H9 (cell line): Measurements from ENCODE around the gene TMBIM1. TPM values are rescaled to one million over a fixed set of nuclear protein-coding genes. Genes with fewer than 3 reads are reported as not detected.
A peak's percentile ranks its signal among the peaks of the same experiment; 100 is the strongest.

ENCODE experiments used
- DNase-seq: peaks from one replicate; pipeline ENCODE4 v3.0.0-alpha.2; 2017
- H2AFZ ChIP-seq: one replicate; pipeline ENCODE4 v1.6.1; 2013; ENCODE audit warnings: mild to moderate bottlenecking, low read length, control low read depth, moderate library complexity
- H2AK5ac ChIP-seq: 2 replicates; pipeline ENCODE4 v1.6.1; 2013; ENCODE audit warnings: low read length, control low read depth, mixed read lengths; ENCODE audit not compliant: insufficient read length
- H2BK120ac ChIP-seq: one replicate; pipeline ENCODE4 v1.6.1; 2013; ENCODE audit warnings: low read depth, mild to moderate bottlenecking, low read length, control low read depth, inconsistent platforms; ENCODE audit not compliant: poor library complexity, severe bottlenecking
- H2BK12ac ChIP-seq: 2 replicates; pipeline ENCODE4 v1.6.1; 2013; ENCODE audit warnings: low read length, control low read depth, mixed read lengths, low read depth; ENCODE audit not compliant: insufficient read length
- H2BK15ac ChIP-seq: 2 replicates; pipeline ENCODE4 v1.6.1; 2013; ENCODE audit warnings: low read depth, low read length, control low read depth
- H2BK20ac ChIP-seq: one replicate; pipeline ENCODE4 v1.6.1; 2013; ENCODE audit warnings: low read depth, mild to moderate bottlenecking, low read length, control low read depth, inconsistent platforms; ENCODE audit not compliant: poor library complexity, severe bottlenecking
- H2BK5ac ChIP-seq: 2 replicates; pipeline ENCODE4 v1.6.1; 2013; ENCODE audit warnings: low read length, control low read depth, mixed read lengths; ENCODE audit not compliant: insufficient read length
- H3K14ac ChIP-seq: 2 replicates; pipeline ENCODE4 v1.6.1; 2013; ENCODE audit warnings: low read length, control low read depth; ENCODE audit not compliant: insufficient read depth
- H3K18ac ChIP-seq: 2 replicates; pipeline ENCODE4 v1.6.1; 2013; ENCODE audit warnings: low read depth, mild to moderate bottlenecking, mixed read lengths, low read length, control low read depth; ENCODE audit not compliant: insufficient read length
- H3K23ac ChIP-seq: 2 replicates; pipeline ENCODE4 v1.6.1; 2013; ENCODE audit warnings: low read length, control low read depth, mixed read lengths, low read depth; ENCODE audit not compliant: insufficient read length
- H3K23me2 ChIP-seq: 2 replicates; pipeline ENCODE4 v1.6.1; 2013; ENCODE audit warnings: low read depth, mild to moderate bottlenecking, mixed read lengths, low read length, control low read depth; ENCODE audit not compliant: insufficient read length, poor library complexity, severe bottlenecking
- H3K27ac ChIP-seq: 2 replicates; pipeline ENCODE4 v1.5.1; 2013; ENCODE audit warnings: low read length, control low read depth, mixed read lengths, low read depth; ENCODE audit not compliant: insufficient read length
- H3K27me3 ChIP-seq: 2 replicates; pipeline ENCODE4 v1.6.1; 2013; ENCODE audit warnings: low read length, control low read depth, inconsistent platforms; ENCODE audit not compliant: insufficient read depth
- H3K4ac ChIP-seq: 2 replicates; pipeline ENCODE4 v1.6.1; 2013; ENCODE audit warnings: low read depth, mild to moderate bottlenecking, control low read depth, inconsistent platforms, low read length, moderate library complexity
- H3K4me1 ChIP-seq: 2 replicates; pipeline ENCODE4 v1.6.1; 2013; ENCODE audit warnings: low read length, control low read depth, inconsistent platforms; ENCODE audit not compliant: insufficient read depth
- H3K4me2 ChIP-seq: 2 replicates; pipeline ENCODE4 v1.6.1; 2013; ENCODE audit warnings: low read length, control low read depth, mixed read lengths; ENCODE audit not compliant: insufficient read length, insufficient read depth
- H3K56ac ChIP-seq: 2 replicates; pipeline ENCODE4 v1.6.1; 2013; ENCODE audit warnings: low read depth, mild to moderate bottlenecking, mixed read lengths, low read length, control low read depth; ENCODE audit not compliant: insufficient read length
- H3K79me1 ChIP-seq: 2 replicates; pipeline ENCODE4 v1.6.1; 2013; ENCODE audit warnings: low read depth, mild to moderate bottlenecking, moderate library complexity, low read length, control low read depth, inconsistent platforms; ENCODE audit not compliant: insufficient read depth, poor library complexity, severe bottlenecking
- H3K79me2 ChIP-seq: 2 replicates; pipeline ENCODE4 v1.6.1; 2013; ENCODE audit warnings: low read length, control low read depth, inconsistent platforms; ENCODE audit not compliant: insufficient read depth
- H3K9ac ChIP-seq: 2 replicates; pipeline ENCODE4 v1.6.1; 2013; ENCODE audit warnings: low read length, control low read depth, mixed read lengths; ENCODE audit not compliant: insufficient read length; ENCODE audit errors: extremely low read depth
- H3K9me3 ChIP-seq: one replicate; pipeline ENCODE4 v1.6.1; 2013; ENCODE audit warnings: low read depth, low read length, inconsistent platforms; ENCODE audit not compliant: control insufficient read depth
- H3T11ph ChIP-seq: one replicate; pipeline ENCODE4 v1.6.1; 2013; ENCODE audit warnings: mild to moderate bottlenecking, low read length, control low read depth, inconsistent platforms
- H4K20me1 ChIP-seq: one replicate; pipeline ENCODE4 v1.6.1; 2013; ENCODE audit not compliant: control insufficient read depth, insufficient read length, insufficient read depth
- H4K5ac ChIP-seq: 2 replicates; pipeline ENCODE4 v1.6.1; 2013; ENCODE audit warnings: low read depth, mild to moderate bottlenecking, mixed read lengths, low read length, control low read depth; ENCODE audit not compliant: insufficient read length
- H4K8ac ChIP-seq: replicated peaks from 2 replicates; pipeline ENCODE4 v1.6.1; 2013; ENCODE audit warnings: low read length, control low read depth, mixed read lengths, low read depth; ENCODE audit not compliant: insufficient read length
- H4K91ac ChIP-seq: 2 replicates; pipeline ENCODE4 v1.6.1; 2013; ENCODE audit warnings: low read depth, mild to moderate bottlenecking, moderate library complexity, mixed read lengths, low read length, control low read depth; ENCODE audit not compliant: insufficient read length
- H3K27ac Mint-ChIP-seq, 3 experiments: 2 replicates in 2 of 3; 3 replicates in 1 of 3; pipeline ENCODE4 v1.8.0; 2020 to 2021; ENCODE audit warnings: mixed read lengths in 3 of 3, mild to moderate bottlenecking in 1 of 3, moderate library complexity in 1 of 3
- H3K27me3 Mint-ChIP-seq: 2 replicates; pipeline ENCODE4 v1.8.0; 2021; ENCODE audit warnings: low read depth, mild to moderate bottlenecking, moderate library complexity, mixed read lengths
- H3K36me3 Mint-ChIP-seq, 3 experiments: 2 replicates in 2 of 3; 3 replicates in 1 of 3; pipeline ENCODE4 v1.8.0; 2020 to 2021; ENCODE audit warnings: low read depth in 3 of 3, mixed read lengths in 3 of 3; ENCODE audit not compliant: insufficient read depth in 1 of 3
- H3K4me1 Mint-ChIP-seq, 2 experiments: 2 replicates each; pipeline ENCODE4 v1.8.0; 2020; ENCODE audit warnings: mixed read lengths in 2 of 2
- H3K4me3 Mint-ChIP-seq, 2 experiments: 2 replicates in 1 of 2; 3 replicates in 1 of 2; pipeline ENCODE4 v1.8.0; 2020 to 2021; ENCODE audit warnings: mild to moderate bottlenecking in 2 of 2, mixed read lengths in 2 of 2, moderate library complexity in 1 of 2
- H3K9me3 Mint-ChIP-seq, 2 experiments: 2 replicates in 1 of 2; 3 replicates in 1 of 2; pipeline ENCODE4 v1.8.0; 2020; ENCODE audit warnings: mild to moderate bottlenecking in 2 of 2, mixed read lengths in 2 of 2, moderate library complexity in 1 of 2
- WGBS: extraction: QIAGEN DNeasy Blood & Tissue Kit; methylation state at CpG from one replicate; pipeline ENCODE4 v1.1.7; 2013; ENCODE audit warnings: missing lambda C conversion rate, low lambda C conversion rate, mixed read lengths; ENCODE audit not compliant: insufficient read length; ENCODE audit errors: extremely low coverage; 5-methylcytosine and 5-hydroxymethylcytosine counted together
- total RNA-seq: library from RNA; stranded (reverse); gene quantifications from 2 replicates; pipeline ENCODE4 v1.2.1, GENCODE V29; 2021
- TF ChIP-seq, protein P1 (sequence below): fragments of 200-600 bp; sonication (generic); conservative IDR thresholded peaks from 3 replicates; pipeline ENCODE4 v1.8.0; 2021; ENCODE audit warnings: antibody characterized with exemption, mild to moderate bottlenecking

The TMBIM1 gene
- total RNA-seq, 1 experiment from 2014 or later, result 17.4 TPM

DNA sequence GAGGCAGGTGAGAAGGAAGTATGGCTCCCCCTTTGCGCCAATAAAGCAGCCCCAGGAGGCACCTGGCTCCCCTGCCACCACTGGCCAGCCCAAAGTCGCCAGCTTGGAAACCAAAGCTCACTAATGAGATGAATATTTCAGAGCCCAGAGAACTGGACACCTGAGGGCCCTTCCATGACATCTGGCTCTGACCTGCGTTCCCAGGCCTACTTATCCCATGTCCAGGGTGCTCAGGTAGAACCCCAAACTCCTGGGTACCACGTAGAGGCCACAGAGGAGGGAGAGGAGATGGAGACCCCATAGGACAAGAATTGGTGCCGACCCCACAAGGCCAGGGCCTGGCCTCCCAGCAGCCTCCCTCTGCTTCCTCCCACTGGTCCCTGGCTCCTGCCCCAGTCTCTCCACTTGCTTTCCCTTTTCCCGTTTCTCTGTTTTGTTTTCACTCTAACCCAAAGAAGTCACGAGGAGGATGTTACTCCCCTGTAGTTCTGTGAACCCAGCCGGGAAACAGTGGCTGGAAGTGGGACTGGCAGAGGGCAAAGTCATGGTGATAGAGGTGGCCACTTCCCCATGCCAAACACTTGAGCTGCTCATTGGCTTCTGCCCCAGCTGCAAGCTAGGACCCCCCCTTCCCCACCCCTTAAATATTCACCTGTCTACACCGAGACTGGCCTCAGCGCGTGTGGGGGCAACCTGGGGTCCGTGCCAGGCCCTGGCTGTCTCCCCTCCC lies 820 bp downstream of the TMBIM1 start:
- Mint-ChIP-seq H3K4me1 (peaks cover 53 to 54% of the 10 kb centered on the region in 2 experiments), H3K27me3 (peaks cover 1% of the 10 kb centered on the region), H3K4me3 (peak overlapping the region; percentile 67 to 77), H3K9me3 (no peaks in the 10 kb centered on the region), H3K36me3 (no peaks in the 10 kb centered on the region), H3K27ac (no peak overlapping the region)
- Histone ChIP-seq H2BK12ac (no peak overlapping the region), H2BK20ac (no peak overlapping the region), H3K23me2 (peaks cover 7% of the 10 kb centered on the region), H3K4me2 (peak overlapping the region; percentile 48), H3K9me3 (no peaks in the 10 kb centered on the region), H3K9ac (no peak overlapping the region), H3K14ac (no peak overlapping the region; the same call in 1 of the 2 replicates), H4K20me1 (no peaks in the 10 kb centered on the region), H4K8ac (no peak overlapping the region), H3K23ac (no peak overlapping the region), H3K27ac (no peak overlapping the region), H2BK120ac (no peak overlapping the region), H3K79me2 (no peaks in the 10 kb centered on the region), H2AFZ (no peak overlapping the region), H3K4ac (no peak overlapping the region), H3K18ac (no peak overlapping the region), H3K27me3 (no peaks in the 10 kb centered on the region), H3K79me1 (no peaks in the 10 kb centered on the region), H3K56ac (no peak overlapping the region), H2BK15ac (no peak overlapping the region), H3K4me1 (peaks cover 5% of the 10 kb centered on the region; the same call in 1 of the 2 replicates), H4K5ac (no peak overlapping the region), H4K91ac (no peak overlapping the region), H2BK5ac (no peak overlapping the region), H2AK5ac (no peak overlapping the region), H3T11ph (no peak overlapping the region)
- TF ChIP-seq, protein P1, sequence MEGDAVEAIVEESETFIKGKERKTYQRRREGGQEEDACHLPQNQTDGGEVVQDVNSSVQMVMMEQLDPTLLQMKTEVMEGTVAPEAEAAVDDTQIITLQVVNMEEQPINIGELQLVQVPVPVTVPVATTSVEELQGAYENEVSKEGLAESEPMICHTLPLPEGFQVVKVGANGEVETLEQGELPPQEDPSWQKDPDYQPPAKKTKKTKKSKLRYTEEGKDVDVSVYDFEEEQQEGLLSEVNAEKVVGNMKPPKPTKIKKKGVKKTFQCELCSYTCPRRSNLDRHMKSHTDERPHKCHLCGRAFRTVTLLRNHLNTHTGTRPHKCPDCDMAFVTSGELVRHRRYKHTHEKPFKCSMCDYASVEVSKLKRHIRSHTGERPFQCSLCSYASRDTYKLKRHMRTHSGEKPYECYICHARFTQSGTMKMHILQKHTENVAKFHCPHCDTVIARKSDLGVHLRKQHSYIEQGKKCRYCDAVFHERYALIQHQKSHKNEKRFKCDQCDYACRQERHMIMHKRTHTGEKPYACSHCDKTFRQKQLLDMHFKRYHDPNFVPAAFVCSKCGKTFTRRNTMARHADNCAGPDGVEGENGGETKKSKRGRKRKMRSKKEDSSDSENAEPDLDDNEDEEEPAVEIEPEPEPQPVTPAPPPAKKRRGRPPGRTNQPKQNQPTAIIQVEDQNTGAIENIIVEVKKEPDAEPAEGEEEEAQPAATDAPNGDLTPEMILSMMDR, result no peak
- no CpG with 5 or more reads among the region's 12 CpGs for WGBS
- no peak for DNase-seq
